ENCODE data around the gene ALPP.
"Not testable (repeated sequence)": the region's sequence is repeated elsewhere in the genome, so short reads cannot be mapped to it uniquely, and the experiment has no call there.

Gene ALPP

DNA sequence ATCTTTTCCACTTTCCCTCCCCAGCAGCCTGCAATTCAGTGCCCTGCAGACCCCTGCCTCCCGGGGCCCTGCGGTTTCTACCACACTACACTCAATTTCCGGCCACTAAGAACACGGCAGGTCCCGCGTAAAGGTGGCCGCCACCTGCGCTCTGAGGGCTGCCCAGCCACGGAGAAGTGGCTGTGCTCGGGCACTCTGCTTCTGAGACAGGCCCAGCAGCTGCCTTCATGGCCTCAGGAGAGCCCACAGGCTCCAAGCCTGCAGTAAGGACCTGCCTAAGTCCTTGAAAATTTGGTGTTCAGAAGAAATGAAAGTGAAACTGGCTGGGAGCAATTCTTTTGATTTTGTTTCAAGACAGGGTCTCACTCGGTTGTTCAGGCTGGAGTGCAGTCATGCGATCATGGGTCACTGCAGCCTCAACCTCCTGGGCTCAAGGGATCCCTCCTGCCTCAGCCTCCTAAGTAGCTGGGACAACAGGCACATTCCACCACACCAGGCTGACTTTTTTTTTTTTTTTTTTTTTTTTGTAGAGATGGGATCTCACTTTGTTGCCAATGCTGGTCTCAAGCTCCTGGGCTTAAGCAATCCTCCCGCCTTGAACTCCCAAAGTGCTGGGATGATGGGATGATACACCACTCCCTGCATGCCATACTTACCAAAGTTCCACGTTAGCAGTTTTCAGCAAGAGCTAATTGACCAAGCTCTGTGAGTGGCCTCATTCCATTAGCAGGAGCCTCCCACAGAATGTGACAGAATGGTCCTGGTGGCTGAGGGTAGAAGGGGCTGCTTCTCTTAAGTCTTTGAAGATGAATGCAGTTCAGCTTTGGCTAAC lies 14.6 kb upstream of the ALPP start:
- TF ChIP-seq, protein P1, sequence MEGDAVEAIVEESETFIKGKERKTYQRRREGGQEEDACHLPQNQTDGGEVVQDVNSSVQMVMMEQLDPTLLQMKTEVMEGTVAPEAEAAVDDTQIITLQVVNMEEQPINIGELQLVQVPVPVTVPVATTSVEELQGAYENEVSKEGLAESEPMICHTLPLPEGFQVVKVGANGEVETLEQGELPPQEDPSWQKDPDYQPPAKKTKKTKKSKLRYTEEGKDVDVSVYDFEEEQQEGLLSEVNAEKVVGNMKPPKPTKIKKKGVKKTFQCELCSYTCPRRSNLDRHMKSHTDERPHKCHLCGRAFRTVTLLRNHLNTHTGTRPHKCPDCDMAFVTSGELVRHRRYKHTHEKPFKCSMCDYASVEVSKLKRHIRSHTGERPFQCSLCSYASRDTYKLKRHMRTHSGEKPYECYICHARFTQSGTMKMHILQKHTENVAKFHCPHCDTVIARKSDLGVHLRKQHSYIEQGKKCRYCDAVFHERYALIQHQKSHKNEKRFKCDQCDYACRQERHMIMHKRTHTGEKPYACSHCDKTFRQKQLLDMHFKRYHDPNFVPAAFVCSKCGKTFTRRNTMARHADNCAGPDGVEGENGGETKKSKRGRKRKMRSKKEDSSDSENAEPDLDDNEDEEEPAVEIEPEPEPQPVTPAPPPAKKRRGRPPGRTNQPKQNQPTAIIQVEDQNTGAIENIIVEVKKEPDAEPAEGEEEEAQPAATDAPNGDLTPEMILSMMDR (IDR thresholded peaks at IDR 0.05; ENCODE audit: borderline replicate concordance, insufficient read depth, low read depth, low read length): no peak
- H3K4me3 ChIP-seq (ENCODE audit: low read depth, low read length): no peak overlapping the region

DNA sequence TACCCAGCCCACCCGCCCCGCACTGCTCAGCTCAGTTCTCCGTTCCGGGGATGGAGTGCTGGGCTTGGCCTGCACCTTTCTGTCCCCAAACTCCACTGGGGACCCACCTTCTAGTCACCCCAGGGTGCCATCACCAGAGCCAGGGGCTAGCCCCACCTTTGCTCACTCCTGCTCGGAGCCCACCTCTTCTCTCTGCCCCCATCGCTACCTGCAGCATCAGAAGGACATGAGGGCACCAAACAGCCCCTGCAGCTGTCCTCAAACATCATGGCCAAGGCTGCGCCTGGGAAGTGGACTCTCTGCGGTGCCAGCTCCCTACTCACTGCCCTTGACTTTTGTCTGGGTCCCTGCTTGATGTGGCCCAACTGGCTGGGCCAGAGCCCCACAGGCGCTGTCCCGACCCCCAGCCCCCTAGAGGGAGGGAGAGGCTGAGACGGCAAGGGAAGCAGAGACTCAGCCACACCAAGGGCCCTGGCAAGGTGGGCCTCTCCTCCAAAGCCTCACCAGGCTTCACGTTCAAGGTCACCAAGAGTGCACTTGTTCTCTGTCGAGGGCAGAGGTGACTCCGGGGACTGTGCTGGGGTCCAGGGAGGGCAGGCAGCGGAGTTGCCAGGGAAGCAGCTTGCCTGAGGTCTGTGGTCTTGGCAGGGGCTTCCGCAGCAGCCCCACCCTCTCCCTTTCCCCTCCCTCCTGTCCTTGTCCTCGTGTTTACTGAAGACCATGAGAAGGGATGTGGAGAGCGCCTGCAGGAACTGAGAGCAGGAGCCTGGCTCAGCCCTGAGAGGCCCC lies 13.6 kb upstream of the ALPP start:
- not testable (repeated sequence) for H3K4me3 ChIP-seq (ENCODE audit: low read depth, low read length)

DNA sequence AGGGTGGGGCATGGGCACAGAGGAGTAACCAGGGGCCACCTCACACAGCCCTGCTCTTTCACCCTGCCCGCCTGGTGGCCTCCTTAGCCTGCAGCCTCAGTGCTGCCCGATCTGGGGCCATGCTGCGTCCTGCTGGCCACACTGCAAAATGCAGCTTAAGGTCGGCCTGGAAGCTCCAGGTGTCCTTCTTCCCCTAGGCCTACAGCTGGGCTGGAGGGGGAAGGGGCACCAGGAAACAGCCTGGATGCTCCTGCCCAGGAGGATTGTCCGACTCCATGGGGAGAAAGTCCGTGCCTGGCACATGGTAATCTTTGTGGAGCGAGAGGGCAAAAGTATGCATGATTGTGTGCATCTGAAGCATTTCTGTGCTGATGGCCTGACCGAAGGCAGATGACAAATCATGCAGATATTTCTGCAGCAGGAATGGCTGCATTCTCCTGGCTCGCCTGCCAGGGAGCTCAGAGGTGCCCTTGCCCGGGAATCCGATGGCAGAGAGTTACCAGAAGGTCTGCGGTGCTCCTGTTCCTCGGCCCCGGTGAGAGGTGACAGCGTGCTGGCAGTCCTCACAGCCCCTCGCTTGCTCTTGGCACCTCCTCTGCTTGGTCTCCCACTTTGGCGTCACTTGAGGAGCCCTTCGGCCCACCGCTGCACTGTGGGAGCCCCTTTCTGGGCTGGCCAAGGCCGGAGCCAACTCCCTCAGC lies 12.8 kb upstream of the ALPP start:
- TF ChIP-seq, protein P1 (IDR thresholded peaks at IDR 0.05; ENCODE audit: borderline replicate concordance, insufficient read depth, low read depth, low read length): peak; percentile 47; the same call in 1 of the 2 replicates
- no peak overlapping the region for H3K4me3 ChIP-seq (ENCODE audit: low read depth, low read length)

DNA sequence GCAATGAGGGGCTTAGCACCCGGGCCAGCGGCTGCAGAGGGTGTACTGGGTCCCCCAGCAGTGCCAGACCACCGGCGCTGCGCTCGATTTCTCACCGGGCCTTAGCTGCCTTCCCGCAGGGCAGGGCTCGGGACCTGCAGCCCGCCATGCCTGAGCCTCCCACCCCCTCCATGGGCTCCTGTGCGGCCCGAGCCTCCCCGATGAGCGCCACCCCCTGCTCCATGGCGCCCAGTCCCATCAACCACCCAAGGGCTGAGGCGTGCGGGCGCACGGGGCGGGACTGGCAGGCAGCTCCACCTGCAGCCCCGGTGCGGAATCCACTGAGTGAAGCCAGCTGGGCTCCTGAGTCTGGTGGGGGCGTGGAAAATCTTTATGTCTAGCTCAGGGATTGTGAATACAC lies 12.1 kb upstream of the ALPP start:
- H3K4me3 ChIP-seq (ENCODE audit: low read depth, low read length): not testable (repeated sequence)

DNA sequence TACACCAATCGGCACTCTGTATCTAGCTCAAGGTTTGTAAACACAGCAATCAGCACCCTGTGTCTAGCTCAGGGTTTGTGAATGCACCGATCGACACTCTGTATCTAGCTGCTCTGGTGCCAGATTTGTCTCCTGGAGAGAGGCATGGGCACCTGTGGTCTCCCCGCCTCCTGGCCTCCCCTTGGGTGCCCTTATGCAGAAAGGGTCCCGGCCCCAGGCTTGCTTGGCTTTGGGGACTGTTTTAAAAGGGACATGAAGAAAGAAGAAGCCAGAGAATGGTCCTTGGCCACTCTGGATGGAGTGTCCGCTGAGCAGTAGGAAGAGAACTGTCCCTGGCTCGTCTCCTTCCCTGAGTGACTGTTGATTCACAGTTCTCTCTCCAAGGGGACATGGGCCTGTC lies 11.5 kb upstream of the ALPP start:
- no peak overlapping the region for H3K4me3 ChIP-seq (ENCODE audit: low read depth, low read length)
- TF ChIP-seq, protein P1 (IDR thresholded peaks at IDR 0.05; ENCODE audit: borderline replicate concordance, insufficient read depth, low read depth, low read length): no peak

DNA sequence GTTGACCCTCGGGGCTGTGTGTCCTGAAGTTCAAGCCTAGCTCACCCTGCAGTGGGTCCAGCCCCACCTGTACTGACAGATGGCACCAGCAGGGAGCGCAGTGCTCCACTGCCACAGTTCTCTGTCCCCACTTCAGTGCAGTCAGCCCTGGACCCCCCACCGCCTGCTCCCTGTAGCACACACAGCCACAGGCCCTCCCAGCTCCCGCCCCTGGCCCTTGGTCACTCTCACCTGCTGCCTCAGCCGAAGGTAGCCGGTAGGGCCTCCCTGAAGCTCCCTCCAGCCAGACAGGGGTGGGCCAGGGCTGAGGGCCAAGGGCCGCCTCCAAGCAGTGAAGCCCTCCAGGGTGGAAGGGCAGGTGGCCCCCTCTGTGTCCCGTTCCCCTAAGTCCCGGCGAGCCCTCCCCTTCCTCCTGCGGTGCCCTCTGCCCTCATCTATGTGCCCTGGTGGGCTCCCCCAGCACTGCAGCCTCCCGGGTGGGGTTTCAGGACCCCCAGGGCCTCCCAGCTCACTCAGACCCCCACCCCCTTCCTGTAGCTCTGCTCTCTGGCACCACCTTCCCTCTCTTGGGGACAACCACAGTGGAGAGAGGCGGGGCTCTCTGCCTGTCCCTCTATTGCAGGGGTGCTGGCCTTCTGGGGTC lies 10.8 kb upstream of the ALPP start:
- TF ChIP-seq, protein P1 (IDR thresholded peaks at IDR 0.05; ENCODE audit: borderline replicate concordance, insufficient read depth, low read depth, low read length): peak; percentile 45; the same call in 1 of the 2 replicates

DNA sequence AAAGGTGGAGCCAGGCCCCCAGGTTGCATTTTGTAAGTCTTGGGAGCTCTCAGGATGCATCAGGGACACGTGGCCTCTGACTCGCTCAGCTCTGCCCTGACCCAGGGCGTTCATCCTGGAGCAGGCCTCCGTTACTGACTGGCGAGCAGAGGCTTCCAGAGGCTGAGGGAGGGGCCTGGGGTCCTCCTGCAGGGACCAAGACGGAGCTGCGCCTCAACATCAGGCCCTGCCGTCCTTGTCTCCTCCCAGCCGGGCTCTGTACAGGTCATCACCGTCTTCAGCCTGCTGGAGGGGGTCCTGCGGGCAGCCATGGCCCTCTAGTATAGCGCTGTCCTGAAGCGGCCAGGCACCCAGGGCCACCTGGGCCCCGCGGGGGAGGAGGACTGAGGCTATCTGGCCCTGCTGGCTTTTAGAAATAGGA lies 10.2 kb upstream of the ALPP start:
- TF ChIP-seq, protein P1 (IDR thresholded peaks at IDR 0.05; ENCODE audit: borderline replicate concordance, insufficient read depth, low read depth, low read length): no peak
- no peak overlapping the region for H3K4me3 ChIP-seq (ENCODE audit: low read depth, low read length)

More for the DNA sequence above, 10.8 kb upstream of the ALPP start:
- no peak overlapping the region for H3K4me3 ChIP-seq (ENCODE audit: low read depth, low read length)

Data from GM12875 (cell line).